H1 (cell line): ENCODE data around the gene PIK3R1. TPM values are rescaled to one million over a fixed set of nuclear protein-coding genes. Genes with fewer than 3 reads are reported as not detected.

ENCODE experiments used
- KDM1A ChIP-seq: fragments of 200-600, 300-600 bp; sonication (generic); IDR thresholded peaks from 2 replicates; pipeline ENCODE4 v1.7.1; 2016; ENCODE audit warnings: mild to moderate bottlenecking, low read length, borderline replicate concordance
- polyA plus RNA-seq, 7 experiments: library from polyadenylated mRNA; depleted of rRNA in 3 of 7; stranded (reverse) in 5 of 7; unstranded in 2 of 7; fragments of >200 nt in 5 of 7; fragments of 200-250 nt in 2 of 7; gene quantifications; 1 replicate in 5 of 7; 2 replicates in 1 of 7; 4 replicates in 1 of 7; pipeline versions ENCODE4 v1.2.1 to v1.2.3, GENCODE V29; 2011 to 2013; ENCODE audit warnings: missing spikeins in 2 of 7, mixed read lengths in 2 of 7
- total RNA-seq: library from RNA; stranded (reverse); fragmentation: NEBNext Ultra II Directional; extraction: Animal tissue kit (Norgen Biotek cat#: 25700); gene quantifications from 2 replicates; pipeline ENCODE4 v1.2.1, GENCODE V29; 2021
- TF ChIP-seq, protein P1 (sequence below): IDR thresholded peaks from 2 replicates; pipeline ENCODE4 v1.6.1; 2012; ENCODE audit warnings: inconsistent platforms

The PIK3R1 gene
- total and polyA plus RNA-seq, 2 of the 8 experiments (the other 6 are each of a cell fraction or from before 2014, with no cell fraction given), result 2.3 to 13.7 TPM

DNA sequence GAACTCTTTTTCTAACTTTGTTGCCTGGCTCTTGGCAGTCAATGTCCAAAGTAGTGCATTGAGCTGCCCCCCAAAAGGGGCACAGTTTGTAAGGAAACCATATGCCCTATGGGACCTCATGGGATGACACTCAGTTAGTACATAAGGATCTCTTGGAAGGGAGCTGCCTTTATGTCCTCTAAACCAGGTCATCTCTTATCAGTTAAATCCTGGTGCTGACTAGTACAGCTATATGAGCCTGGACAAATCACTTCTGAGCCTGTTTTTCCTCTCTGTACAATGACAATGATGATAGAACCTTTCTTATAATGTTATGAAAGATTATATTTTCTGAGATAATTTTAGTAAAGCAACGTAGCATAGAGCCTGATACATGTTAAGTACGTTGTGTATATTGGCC, 44.1 kb downstream of the PIK3R1 start (continued):
- TF ChIP-seq, protein P1, sequence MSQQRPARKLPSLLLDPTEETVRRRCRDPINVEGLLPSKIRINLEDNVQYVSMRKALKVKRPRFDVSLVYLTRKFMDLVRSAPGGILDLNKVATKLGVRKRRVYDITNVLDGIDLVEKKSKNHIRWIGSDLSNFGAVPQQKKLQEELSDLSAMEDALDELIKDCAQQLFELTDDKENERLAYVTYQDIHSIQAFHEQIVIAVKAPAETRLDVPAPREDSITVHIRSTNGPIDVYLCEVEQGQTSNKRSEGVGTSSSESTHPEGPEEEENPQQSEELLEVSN, result no peak
- TF ChIP-seq KDM1A, result no peak
- TF ChIP-seq, all 59 proteins: peak for 0
